GM20431 (cell line): ENCODE results near the gene TMEM63A.
"Not testable (repeated sequence)": the region's sequence is repeated elsewhere in the genome, so short reads cannot be mapped to it uniquely, and the experiment has no call there.

Experiments used
- in situ Hi-C: fragments of 300-500 bp; cut with MseI, MboI; formaldehyde crosslinking; loops from one replicate; pipeline ENCODE4 v1.15.0; 2020; ENCODE audit warnings: low sequenced_read_pairs; ENCODE audit not compliant: unreplicated experiment

The TMEM63A gene

DNA sequence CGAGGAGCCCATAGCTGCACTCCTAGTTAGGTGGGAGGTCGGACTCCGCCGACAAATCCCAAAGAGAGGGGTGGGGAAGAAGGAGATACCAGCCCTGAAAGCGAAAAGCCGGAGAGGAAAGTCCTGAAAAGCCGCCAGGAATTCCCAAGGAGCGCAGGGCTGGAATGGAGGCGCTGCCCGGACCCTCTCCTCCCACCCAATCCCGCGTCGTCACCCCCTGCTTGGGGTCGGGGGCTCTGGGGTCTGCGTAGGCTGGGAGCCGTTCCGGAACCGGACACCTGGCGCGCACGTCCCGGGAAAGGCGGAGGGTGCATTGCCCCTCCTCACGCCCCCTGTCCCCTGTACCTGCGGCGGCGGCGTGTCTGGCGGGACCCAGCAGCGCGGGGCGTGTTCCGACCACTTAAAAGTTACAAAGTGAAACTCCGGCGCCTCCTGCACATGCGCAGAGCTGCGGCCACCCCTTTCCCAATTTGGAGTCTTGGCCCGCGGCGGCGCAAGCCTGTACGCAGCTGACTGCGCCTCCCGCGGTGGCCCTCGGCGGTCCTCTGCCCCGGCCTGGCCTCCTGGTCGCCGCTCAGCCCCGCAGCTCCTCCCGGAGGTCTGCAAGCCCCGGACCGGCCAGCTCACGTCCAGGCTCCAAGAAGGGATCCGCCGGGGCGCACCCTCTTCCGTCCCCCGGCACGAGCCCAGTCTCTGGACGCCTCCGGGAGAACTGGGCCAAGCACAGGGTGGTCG, at the start of gene TMEM63A:
TMEM63A (minus strand) TSS at position 422 of the 735 bp plus-strand sequence. CDS start 4,800 bp downstream, outside the sequence.
- in situ Hi-C loops: no loop called here

DNA sequence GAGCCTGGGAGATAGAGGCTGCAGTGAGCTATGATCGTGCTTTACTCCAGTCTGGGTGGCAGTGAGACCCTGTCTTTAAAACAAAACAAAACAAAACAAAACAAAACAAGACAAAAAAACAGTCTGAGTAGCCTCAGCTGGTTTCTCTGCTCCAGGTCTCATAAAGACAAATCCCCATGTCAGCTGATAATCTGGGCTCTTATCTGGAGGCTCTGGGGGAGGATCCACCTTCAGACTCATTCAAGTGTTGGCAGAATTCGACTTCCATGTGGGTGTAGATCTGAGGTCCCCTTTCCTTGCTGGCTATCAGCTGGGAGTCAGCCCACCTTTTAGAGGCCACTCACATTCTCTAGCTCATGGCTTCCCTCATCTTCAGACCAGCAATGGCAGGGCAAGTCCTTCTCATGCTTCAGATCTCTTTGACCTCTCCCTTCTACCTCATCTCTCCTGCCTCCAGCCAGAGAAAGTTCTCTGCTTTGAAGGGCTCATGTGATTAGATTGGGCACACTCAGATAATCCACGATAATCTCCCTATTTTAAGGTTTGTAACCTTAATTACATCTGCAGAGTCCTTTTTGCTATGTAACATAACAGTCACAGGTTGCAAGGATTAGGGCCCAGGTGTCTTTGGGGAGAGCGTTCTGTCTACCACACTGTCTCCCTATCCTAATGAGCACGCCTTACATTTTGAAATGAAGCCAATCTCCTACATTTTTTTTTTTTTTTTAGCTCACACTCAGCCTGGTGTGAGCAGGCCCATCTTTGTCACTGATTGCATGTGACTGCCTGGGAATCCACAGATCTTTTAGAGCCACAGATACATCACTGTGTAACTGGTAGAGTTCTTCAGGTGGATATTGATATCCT, 49.3 kb upstream of the TMEM63A start:
- in situ Hi-C loops: no loop called here

DNA sequence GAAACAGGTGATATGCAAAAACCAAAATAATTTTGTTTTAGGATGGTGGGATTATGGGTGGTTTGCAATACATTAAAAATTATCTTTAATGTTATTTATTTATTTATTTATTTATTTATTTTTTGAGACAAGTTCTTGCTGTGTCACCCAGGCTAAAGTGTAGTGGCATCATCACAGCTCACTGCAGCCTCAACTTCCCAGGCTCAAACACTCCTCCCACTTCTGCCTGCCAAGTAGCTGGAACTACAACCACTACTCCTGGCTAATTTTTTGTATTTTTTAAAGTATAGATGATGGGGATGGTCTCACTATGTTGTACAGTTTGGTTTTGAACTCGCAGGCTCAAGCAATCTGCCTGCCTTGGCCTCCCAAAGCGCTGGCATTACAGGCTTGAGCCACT, 48.4 kb upstream of the TMEM63A start:
- in situ Hi-C loops: no loop called here

DNA sequence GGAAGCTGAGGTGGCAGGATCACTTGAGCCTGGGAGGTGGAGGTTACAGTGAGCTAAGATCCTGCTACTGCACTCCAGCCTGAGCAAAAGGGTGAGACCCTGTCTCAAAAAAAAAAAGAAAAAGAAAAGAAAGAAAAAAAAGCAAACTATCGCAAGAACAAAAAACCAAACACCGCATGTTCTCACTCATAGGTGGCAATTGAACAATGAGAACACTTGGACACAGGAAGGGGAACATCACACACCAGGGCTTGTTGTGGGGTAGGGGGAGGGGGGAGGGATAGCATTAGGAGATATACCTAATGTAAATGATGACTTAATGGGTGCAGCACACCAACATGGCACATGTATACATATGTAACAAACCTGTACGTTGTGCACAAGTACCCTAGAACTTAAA, 47.3 kb upstream of the TMEM63A start:
- in situ Hi-C loops: not testable (repeated sequence)

DNA sequence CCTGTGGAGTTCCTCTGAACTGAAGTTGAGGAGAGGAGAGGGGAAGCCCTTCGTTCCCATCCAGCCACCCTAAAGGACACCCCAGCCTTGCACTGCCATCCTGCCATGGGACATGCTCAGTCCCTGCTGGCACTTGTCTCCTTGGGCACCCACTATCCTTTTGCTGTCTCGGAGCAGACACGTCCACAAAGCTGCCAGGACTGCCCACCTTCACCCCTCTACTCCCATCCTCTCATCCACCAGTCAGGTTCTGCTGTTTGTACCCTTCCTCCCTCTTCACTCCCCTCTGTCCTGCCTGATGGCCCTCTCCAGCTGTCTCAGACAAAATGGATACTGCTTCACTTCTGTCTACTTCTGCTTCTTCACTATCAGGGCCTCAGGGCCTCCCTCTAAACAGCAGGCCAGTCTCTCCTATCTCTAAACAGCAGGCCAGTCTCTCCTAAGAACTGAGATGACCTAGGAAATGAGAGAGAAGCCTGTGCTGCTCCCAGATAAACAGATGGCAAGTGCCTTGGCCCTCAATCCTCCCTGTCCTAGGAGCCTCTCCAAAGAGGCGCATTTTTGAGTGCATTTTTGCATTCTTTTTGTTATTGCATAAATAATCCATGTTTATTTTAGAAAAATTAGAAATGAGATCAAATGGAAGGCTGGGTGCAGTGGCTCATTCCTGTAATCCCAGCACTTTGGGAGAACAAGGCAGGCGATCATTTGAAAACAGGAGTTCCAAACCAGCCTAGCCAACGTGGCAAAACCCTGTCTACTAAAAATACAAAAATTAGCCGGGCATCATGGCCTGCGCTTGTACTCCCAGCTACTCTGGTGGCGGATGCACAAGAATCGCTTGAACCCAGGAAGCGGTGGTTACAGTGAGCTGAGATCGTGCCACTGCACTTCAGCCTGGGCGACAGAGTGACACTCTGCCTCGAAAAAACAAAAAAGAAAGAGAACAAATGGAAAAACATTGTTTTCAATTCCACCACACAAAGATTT, 46.3 kb upstream of the TMEM63A start:
- in situ Hi-C loops: no loop called here

DNA sequence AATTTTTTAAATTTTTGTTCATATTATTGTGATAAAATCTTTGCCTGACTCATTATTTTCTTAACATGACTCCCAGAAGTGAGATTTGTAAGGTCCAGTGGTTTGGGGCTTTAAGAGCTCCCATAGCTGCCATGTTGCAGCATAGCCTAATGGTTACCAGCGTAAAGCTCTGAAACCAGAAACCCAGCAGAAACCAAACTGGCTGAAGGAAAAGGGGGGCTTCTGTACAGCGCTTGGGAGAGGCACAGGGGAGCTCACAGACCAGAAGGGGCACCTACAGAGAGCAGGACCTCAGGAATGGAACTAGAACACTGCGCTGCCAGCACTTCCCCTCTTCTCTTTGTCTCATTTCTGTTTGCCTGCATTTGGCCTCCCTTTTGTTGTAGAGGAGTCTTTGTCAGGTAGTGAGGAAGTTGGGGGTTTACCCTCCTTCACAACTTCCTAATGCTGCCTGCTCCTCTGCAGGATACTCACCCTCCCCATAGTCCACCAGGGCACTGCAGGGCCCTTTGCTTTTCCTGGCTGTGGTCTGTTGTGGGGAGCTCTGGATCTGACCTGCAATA, 44.5 kb upstream of the TMEM63A start:
- in situ Hi-C loops: no loop called here

DNA sequence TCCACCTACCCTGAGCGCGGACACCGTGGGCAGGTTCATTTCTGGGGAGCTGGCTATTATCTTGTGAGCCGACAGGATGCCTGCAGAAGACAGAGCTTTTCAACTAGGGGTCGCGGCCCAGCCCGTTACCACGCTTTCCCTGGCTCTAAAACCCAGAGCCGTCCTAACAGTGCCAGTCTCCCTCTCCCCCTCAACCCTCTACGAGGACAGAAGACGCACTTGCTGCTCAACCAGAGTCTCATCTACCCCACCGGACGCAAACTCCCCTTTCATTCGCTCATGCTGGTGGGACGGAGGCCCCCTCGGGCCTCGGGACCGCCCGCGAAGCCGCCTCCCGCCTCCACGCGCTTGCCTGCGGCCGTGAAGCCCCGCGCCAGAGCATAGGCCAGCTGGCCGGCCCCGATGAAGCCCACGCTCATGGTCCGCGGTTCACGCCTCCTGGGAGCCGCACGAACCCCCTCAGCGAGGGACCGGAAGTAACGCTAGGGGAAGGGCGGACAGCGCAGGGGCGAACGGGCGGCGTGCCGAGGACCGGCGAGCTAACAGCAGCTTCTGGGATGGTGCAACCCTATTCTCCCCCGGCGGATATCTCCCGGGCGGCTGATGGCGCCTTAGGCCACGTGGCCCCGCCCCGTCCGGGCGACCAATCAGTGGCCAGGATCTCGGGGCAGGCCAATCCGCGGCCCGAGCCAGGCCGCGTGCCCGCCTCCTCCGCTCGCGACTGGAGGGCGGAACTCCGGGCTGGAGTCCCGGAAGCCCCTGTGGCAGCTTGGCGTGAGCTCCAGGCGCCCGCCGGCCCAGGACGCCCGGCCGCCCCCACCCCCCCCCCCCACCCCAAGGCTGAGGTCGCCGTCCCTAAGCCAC, 41.7 kb upstream of the TMEM63A start, which contains the start of gene PYCR2:
PYCR2 (minus strand) TSS at position 559 of the 864 bp plus-strand sequence; CDS start at position 419, 140 bp downstream.
- in situ Hi-C loops: no loop called here

DNA sequence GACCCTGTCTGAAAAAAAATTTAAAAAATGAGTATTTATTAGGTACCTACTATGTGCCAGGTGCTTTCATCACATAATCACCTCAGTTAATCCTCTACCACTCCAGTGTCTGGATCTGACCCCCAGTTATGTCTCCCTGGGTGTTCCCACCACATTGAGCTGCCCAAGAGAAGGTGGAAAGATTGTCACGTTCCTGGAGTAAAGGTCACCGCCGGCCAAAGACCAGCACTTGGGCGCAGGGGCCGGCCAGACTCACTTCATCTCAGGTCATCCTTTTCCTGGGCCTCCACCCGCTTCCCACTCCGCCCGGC, 41.2 kb upstream of the TMEM63A start:
- in situ Hi-C loops: no loop called here

DNA sequence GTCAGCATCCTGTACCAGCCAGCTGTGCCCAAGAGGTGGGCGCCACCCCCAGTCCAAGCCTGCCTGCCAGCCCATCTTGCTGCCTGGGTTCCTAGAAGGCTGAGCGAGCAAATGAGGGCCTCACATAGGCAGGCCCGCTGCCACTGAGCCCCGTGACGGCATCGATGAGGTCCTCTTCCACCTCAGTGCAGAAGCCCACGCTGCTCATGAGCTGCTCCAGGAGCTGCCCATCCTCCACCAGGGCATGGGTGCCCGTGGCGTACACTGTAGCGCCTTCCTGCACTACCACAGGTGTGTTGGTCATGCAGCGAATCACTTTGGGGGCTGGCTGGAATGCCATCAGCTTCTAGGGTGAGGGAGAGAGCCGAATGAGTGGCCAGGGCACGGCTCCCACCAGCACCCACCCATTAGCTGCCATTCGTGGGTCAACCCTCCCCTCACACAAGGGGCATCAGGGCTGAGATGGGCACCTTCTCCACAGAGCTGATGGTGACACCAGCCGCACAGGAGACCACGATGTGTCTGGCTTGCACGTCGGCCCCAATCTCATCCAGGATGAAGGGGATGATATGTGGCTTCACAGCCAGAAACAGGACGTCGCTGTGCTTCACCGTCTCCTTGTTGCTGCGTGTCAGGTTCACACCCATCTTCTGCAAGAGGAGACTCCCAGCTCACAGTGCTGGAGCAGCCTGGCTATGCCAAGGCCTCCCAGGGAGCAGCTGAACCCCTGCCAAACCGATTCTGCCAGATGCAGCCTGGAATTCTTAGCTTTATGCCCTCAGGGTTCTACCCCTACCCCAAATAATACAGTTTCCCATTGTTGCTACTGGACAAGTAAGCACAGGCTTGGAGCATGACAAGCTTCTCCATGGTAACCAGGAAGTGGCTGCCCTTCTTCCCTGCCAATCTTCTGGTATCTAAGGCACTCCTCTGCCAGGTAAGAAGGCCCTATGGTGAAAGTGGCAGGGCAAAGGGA, 39.8 kb upstream of the TMEM63A start:
- in situ Hi-C loops: no loop called here

DNA sequence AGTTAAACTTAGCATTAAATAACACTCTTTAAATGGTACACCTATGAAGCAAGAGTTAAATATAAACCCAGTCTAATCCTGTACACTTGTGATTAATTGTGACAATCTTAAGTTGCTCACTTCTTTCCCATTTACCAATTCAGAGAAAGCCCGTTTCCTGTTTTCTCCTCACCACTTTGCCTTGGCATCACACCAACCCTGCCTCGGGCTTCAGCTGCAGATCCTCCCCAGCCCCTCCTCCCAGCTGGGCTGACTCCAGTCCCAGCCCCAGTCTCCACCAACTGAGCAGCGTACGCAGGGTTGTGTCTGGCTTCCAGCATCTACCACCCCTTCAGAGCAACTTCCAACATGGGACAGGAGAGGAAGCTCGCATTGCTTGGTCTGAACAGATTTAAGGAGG, 37.7 kb upstream of the TMEM63A start:
- in situ Hi-C loops: no loop called here

DNA sequence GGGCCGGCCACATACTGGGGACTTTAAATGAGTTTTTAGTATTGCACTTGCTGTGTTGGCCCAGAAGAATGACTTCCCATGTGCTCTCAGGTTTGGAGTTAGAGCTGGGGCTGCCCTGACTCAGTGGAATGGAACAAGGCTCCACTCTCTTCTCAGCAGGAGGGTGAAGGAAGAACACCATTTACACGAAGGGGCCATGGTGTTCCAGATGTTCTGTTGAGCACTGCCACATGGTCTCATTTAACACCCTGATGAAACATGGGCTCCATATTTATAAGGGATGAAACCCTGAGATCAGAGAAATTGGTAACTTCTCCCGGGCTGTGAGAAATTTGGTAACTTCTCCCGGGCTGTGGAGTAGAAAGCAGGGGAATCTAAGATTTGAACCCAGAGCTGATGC, 36.1 kb upstream of the TMEM63A start:
- in situ Hi-C loops: no loop called here

DNA sequence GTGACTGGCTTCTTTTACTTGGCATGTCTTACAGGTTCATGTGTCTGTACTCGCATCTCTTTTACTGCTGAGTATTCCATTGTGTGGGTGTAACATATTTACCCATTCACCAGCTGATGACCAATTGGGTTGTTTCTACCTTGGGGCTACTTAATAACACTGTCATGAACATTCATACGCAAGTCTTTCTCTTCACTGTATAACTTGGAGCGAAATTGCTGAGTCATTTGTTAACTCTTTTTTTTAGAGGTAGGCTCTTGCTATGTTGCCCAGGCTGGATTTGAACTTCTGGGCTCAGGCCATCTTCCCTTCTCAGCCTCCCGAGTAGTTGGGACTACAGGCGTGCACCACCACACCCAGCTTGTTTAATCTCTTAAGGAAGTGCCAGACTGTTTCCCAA, 35.4 kb upstream of the TMEM63A start:
- in situ Hi-C loops: no loop called here

DNA sequence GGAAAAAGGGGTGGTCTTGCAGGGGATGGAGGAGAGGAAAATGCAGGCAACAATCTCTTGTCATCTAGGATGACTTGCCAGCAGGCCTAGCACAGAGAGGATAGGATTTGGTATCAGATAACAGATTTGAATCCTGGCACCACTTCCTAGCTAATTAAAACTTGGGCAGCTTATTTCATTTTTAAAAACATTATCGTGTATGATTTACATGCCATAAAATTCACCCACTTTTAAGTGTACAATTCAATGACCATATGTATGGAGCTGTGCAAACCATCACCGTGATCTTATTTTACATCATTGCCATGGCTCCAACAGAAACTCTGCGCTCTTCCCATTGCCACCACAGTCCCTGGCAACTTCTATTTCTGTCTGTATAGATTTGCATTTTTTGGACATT, 34.9 kb upstream of the TMEM63A start:
- in situ Hi-C loops: no loop called here

DNA sequence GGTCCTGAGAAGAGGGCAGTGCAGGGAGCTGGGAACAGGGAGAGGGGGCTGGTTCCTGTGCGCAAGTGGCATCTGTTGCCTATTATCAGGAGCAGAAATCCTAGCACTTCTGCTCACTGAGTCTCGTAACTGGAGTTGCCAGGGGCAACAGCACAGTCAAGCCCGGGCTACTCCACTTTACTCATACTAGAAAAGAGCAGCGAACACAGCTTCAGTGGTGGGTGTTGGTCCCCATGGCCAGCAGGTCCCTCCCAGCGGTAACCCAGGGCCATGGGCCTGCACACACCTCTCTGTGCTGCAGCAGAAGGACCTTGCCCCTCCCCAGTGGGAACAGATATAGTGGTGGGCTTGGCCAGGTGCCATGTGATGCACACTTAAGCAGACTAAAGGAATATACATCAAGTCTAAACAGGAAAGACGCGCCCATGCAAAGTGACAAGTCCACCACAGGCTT, 33.4 kb upstream of the TMEM63A start:
- in situ Hi-C loops: no loop called here

DNA sequence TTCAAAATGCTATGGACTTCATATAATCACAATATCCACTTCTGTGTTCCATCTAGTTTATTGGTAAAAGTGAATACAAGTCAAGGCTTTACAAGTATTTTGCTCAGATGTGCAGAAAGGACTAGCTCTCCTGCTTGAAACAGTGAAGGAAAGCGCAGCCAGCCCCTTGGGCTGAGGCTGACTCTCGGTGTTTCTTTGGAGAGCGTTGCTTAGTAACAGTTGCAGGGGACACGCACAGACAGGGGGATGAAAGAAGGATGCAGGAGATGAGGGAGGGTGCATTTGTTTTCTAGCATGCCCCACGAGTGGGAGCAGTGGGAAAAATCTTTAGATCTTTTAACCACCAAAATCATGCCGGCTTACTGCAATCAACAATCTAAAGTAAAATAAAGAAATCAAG, 32.8 kb upstream of the TMEM63A start:
- in situ Hi-C loops: no loop called here

DNA sequence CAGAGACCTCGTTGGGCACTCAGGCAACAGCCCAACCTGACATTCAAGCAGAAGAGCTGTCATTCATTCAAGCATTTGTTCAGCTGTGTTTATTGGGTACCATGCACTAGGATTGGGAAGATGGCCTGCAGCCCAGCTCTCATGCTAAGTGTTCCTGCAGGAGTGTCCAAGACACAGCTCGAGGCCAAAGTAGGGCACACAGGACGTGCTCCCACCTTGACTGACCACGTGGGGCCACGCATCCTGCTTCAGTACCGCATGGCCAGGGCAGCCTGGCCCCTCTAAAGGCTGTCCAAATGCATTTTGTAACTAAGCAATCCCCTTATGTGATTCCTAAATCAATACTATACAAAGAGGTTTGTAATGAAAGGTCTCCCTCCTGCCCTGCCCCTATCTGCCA, 32.2 kb upstream of the TMEM63A start:
- in situ Hi-C loops: no loop called here

DNA sequence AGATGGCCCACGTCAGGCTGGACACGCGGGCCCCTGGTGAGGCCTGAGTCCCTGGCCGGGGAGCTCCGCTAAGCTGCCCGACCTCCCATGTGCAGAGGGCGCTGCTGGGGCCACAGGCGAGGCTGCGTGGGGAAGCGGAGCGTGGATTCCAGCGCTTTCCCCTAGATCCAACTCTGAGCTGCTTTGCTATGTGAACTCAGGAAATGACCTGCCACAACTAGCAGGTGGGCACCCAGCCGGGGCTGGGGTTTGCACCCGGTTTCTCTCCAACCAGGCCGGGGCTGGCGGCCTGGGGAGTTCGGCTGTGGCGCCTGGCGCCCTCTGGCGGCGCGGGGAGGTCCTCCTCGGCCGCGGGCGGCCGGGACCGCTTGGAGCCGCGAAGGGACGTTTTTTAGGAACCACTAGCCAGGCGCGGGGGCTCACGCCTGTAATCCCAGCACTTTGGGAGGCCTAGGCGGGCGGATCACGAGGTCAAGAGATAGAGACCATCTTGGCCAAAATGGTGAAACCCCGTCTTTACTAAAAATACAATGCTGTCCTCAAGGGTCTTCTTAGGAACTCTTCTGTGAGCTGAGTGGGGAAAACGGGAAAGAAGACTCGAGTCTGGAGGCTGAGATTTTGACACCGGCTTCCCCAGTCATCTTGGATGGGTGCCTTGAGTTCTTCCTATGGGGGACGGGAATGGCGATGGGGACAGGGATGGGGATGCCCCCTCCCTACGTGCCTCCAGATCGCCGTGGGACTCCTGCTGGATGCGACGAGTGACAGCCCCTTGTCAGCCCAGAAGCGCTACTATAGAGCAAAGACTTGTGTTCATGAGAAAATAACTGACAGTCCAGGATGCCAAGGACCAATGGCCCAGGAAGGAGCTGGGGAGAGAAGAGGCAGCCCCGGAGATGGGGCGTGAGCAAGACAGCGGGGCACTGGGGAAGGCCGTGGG, 29.3 kb upstream of the TMEM63A start:
- in situ Hi-C loops: no loop called here
